Stimulated activated naive CD8-positive, alpha-beta T cell treated with anti-CD3 and anti-CD28 coated beads, Interleukin-15, Interleukin-2, amounts not matched to agents 100 ng/mL and 50 ng/mL, for 24 hours (primary cell): ENCODE data around the gene LYST.
A peak's percentile ranks its signal among the peaks of the same experiment; 100 is the strongest.

Source experiments
- H3K27ac Mint-ChIP-seq: one replicate; pipeline ENCODE4 v1.8.0; 2021; ENCODE audit warnings: mild to moderate bottlenecking, mixed read lengths
- H3K27me3 Mint-ChIP-seq: one replicate; pipeline ENCODE4 v1.8.0; 2021; ENCODE audit warnings: mixed read lengths
- H3K36me3 Mint-ChIP-seq: one replicate; pipeline ENCODE4 v1.8.0; 2021; ENCODE audit warnings: low read depth, mixed read lengths
- H3K4me1 Mint-ChIP-seq: one replicate; pipeline ENCODE4 v1.8.0; 2021; ENCODE audit warnings: low read depth, mixed read lengths
- H3K4me3 Mint-ChIP-seq: one replicate; pipeline ENCODE4 v1.8.0; 2021; ENCODE audit warnings: mild to moderate bottlenecking, mixed read lengths
- H3K9me3 Mint-ChIP-seq: one replicate; pipeline ENCODE4 v1.8.0; 2021; ENCODE audit warnings: mixed read lengths

The LYST gene

GRCh38 chr1:235874261-235874660 lies 7.6 kb upstream of the LYST start:
- Mint-ChIP-seq H3K36me3 (no peaks in the 10 kb centered on the region), H3K27ac (peak overlapping the region; percentile 94), H3K27me3 (no peaks in the 10 kb centered on the region), H3K4me1 (peaks cover 5% of the 10 kb centered on the region), H3K9me3 (no peaks in the 10 kb centered on the region), H3K4me3 (peak overlapping the region; percentile 71)

GRCh38 chr1:235873571-235873970 lies 6.9 kb upstream of the LYST start:
- Mint-ChIP-seq H3K27me3 (no peaks in the 10 kb centered on the region), H3K4me1 (peaks cover 4% of the 10 kb centered on the region), H3K9me3 (no peaks in the 10 kb centered on the region), H3K36me3 (no peaks in the 10 kb centered on the region), H3K27ac (peak overlapping the region; percentile 94), H3K4me3 (peak overlapping the region; percentile 71)

DNA sequence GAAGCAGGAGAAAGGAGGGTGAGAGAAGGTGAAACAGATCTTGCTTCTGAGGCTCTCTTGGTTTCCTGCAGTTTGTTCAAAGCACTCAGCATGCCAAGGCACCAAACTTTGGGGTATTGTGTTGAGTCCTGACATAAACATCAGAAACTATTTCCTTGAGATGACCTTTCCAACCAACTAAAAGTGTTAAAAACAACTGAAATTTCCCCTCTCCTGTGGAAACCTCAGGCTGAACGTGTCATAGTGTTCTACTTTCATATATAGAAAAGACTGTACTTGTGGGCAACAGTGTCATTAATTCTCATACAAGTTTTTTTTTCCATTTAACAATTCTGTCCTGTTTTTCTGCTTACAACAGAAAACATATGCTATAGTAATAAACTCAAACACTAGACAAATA lies 6.3 kb upstream of the LYST start:
- H3K27ac Mint-ChIP-seq, result peak overlapping the region; percentile 94
- no peaks in the 10 kb centered on the region for H3K27me3 Mint-ChIP-seq
- no peaks in the 10 kb centered on the region for H3K36me3 Mint-ChIP-seq
- H3K4me1 Mint-ChIP-seq, result peaks cover 10% of the 10 kb centered on the region
- H3K9me3 Mint-ChIP-seq, result no peaks in the 10 kb centered on the region
- peak overlapping the region; percentile 71 for H3K4me3 Mint-ChIP-seq

- Mint-ChIP-seq H3K4me1 (peaks cover 16% of the 10 kb centered on the region), H3K4me3 (peak overlapping the region; percentile 71), H3K27ac (peak overlapping the region; percentile 94), H3K27me3 (no peaks in the 10 kb centered on the region), H3K9me3 (no peaks in the 10 kb centered on the region), H3K36me3 (no peaks in the 10 kb centered on the region)
These were observed 5.6 kb upstream of the LYST start for GRCh38 chr1:235872270-235872669.

GRCh38 chr1:235867903-235868469 lies 1.3 kb upstream of the LYST start:
- Mint-ChIP-seq H3K27me3 (no peaks in the 10 kb centered on the region), H3K27ac (peak overlapping the region; percentile 98), H3K4me3 (peak overlapping the region; percentile 96), H3K9me3 (no peaks in the 10 kb centered on the region), H3K36me3 (peaks cover 30% of the 10 kb centered on the region), H3K4me1 (peaks cover 16% of the 10 kb centered on the region)

DNA sequence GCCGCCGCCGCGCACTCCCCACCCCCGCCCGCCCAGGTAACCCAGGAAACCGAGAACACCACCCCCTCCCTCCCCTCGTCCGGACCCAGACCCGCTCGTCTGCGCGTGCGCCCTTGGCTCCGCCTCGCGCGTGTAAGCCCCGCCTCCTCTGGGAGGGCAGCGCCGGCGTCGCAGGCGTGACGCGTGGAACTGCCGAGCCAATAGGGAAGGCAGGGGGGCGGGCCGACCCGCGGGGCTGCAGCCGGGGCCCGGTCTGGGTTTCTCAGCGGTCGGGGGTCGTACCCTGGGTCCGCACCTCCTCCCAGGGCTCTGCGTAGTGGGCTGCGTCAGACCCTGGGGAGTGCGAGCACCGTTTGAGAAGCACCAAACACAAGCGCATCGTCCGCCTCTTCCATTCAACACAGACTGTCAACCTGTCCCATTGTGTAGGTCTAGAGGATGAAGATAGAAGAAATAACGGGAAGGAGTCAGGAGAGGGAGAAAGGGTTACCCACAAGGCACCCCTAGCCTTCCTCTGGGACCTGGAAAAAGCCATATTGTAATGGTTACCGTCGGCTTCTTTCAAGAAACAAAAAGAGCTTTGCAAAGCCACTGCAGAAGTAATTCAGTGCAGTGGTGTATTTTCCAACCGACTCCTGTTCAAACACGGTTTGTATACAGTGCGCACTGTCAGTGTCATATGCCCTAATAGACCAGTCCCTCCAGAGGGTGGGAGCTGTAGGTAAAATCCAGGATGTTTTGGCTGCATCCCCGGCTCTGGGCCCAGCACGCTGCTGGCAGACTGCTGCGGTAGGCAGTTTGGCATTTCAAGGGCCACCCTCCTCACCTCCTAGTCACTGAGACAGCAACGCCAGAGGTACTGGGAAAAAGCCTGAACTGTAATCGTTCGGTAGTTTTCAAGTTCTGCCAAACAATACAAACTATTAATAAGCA lies 473 bp upstream of the LYST start:
- H3K9me3 Mint-ChIP-seq, result no peaks in the 10 kb centered on the region
- peaks cover 16% of the 10 kb centered on the region for H3K4me1 Mint-ChIP-seq
- H3K27me3 Mint-ChIP-seq, result no peaks in the 10 kb centered on the region
- peak overlapping the region; percentile 96 for H3K4me3 Mint-ChIP-seq
- H3K27ac Mint-ChIP-seq, result peak overlapping the region; percentile 98
- peaks cover 36% of the 10 kb centered on the region for H3K36me3 Mint-ChIP-seq

- no peaks in the 10 kb centered on the region for H3K27me3 Mint-ChIP-seq
- H3K4me3 Mint-ChIP-seq, result peak overlapping the region; percentile 96
- peak overlapping the region; percentile 97 for H3K27ac Mint-ChIP-seq
- H3K9me3 Mint-ChIP-seq, result no peaks in the 10 kb centered on the region
- peaks cover 16% of the 10 kb centered on the region for H3K4me1 Mint-ChIP-seq
- peaks cover 47% of the 10 kb centered on the region for H3K36me3 Mint-ChIP-seq
These were observed 1.0 kb downstream of the LYST start for GRCh38 chr1:235865565-235866204.

- H3K4me3 Mint-ChIP-seq, result peak overlapping the region; percentile 96
- H3K4me1 Mint-ChIP-seq, result peaks cover 16% of the 10 kb centered on the region
- H3K36me3 Mint-ChIP-seq, result peaks cover 47% of the 10 kb centered on the region
- no peaks in the 10 kb centered on the region for H3K9me3 Mint-ChIP-seq
- H3K27me3 Mint-ChIP-seq, result no peaks in the 10 kb centered on the region
- peak overlapping the region; percentile 98 for H3K27ac Mint-ChIP-seq
These were observed 1.7 kb downstream of the LYST start for GRCh38 chr1:235864931-235865525.

DNA sequence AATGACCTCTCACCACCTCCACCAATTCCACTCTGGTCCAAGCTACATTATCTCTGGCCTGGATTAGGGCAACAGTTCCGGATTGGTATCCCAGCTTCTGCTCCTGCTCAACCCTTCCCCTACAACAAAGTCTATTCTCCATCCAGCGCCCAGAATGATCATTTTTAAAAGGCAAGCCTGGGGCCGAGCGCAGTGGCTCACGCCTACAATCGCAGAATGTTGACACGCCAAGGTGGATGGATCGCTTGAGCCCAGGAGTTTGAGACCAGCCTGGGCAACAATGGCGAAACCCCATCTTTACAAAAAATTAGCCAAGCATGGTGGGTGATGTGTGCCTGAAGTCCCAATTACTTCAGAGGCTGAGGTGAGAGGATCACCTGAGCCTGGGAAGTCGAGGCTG lies 2.2 kb downstream of the LYST start:
- no peaks in the 10 kb centered on the region for H3K27me3 Mint-ChIP-seq
- no peaks in the 10 kb centered on the region for H3K9me3 Mint-ChIP-seq
- H3K36me3 Mint-ChIP-seq, result peaks cover 47% of the 10 kb centered on the region
- H3K4me3 Mint-ChIP-seq, result peak overlapping the region; percentile 96
- H3K27ac Mint-ChIP-seq, result peak overlapping the region; percentile 98
- H3K4me1 Mint-ChIP-seq, result peaks cover 16% of the 10 kb centered on the region

DNA sequence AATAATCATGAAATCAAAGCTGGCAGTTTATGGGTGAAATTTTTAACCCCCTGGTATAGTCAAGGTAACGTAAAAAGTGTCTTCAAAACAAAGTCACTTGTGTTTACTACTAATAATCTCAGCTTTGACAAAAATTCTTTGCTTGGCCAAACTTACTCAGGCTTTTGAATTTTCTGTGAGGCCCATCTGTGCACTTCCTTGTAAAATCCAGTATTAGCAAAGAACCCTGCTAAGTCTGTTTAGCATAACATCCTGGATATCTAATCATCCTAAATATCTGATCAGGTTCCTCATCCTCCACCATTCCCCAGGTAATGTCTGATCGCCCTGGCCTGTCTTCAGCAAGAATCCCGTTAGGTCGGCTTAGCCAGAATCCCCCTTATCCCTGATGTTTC lies 3.0 kb downstream of the LYST start:
- Mint-ChIP-seq H3K4me1 (peaks cover 13% of the 10 kb centered on the region), H3K27ac (peak overlapping the region; percentile 98), H3K9me3 (no peaks in the 10 kb centered on the region), H3K4me3 (peak overlapping the region; percentile 96), H3K27me3 (no peaks in the 10 kb centered on the region), H3K36me3 (peaks cover 47% of the 10 kb centered on the region)

DNA sequence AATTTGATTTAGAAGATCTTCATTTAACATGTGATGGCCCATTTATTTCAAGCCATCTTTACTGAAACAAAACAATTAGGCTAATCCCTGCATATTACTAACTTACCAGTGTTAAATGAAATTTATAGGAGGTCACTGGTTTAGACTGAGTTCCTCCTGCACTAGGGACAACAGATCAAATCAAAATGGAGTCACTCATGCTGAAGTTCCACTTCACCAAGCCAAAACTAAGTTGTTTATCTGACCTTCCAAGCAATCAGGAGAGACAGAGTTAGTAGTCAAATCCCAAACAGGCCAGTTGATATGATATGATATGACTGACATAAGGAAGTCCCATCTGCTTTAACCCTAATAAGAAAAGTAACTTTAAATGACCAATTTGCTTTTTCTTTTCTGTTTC lies 4.8 kb downstream of the LYST start:
- H3K4me3 Mint-ChIP-seq, result peak overlapping the region; percentile 45
- no peaks in the 10 kb centered on the region for H3K4me1 Mint-ChIP-seq
- no peaks in the 10 kb centered on the region for H3K27me3 Mint-ChIP-seq
- no peaks in the 10 kb centered on the region for H3K9me3 Mint-ChIP-seq
- H3K36me3 Mint-ChIP-seq, result peaks cover 50% of the 10 kb centered on the region
- H3K27ac Mint-ChIP-seq, result peak overlapping the region; percentile 98

DNA sequence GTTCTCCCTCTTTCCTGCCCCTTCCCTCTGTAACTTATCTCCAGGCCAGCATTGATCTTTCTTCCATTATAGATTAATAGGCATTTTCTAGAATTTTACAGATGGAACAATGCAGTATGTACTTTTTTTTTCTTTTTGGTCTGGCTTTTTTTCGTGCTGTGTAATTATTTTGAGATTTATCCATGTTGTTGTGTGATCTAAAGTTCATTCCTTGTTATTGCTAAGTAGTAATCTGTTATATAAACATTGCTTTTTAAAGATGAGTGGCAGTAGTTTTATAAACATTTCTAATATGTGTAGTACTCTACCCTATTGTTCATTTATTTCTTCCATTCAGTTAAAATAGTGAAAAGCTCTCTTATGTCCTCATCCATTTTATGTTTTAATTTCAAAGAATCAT lies 5.9 kb downstream of the LYST start:
- H3K4me3 Mint-ChIP-seq, result no peak overlapping the region

DNA sequence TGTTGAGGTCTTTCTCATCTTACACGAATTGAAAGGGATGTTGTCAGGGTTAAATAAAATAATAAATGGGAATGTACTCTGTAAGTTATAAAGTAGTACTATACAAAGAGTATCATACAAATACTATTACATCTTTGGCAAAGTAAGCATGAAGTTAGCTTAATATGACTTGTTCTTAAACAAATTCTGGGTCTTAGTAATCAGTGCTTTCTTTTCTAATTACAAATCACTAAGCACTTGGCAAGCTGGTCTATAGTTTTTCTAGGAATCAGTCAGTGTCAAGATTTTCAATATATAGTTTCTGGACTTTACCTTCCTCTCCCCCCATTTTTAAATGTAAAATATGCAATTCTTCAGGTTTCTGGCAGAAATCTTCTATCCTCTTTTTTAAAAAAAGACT lies 6.9 kb downstream of the LYST start:
- Mint-ChIP-seq H3K27me3 (no peaks in the 10 kb centered on the region), H3K27ac (no peak overlapping the region), H3K36me3 (peaks cover 39% of the 10 kb centered on the region), H3K4me1 (no peaks in the 10 kb centered on the region), H3K9me3 (no peaks in the 10 kb centered on the region), H3K4me3 (no peak overlapping the region)

More for the DNA sequence above, 5.9 kb downstream of the LYST start:
- H3K27me3 Mint-ChIP-seq, result no peaks in the 10 kb centered on the region
- peaks cover 46% of the 10 kb centered on the region for H3K36me3 Mint-ChIP-seq
- no peaks in the 10 kb centered on the region for H3K9me3 Mint-ChIP-seq
- H3K27ac Mint-ChIP-seq, result no peak overlapping the region
- H3K4me1 Mint-ChIP-seq, result no peaks in the 10 kb centered on the region

- no peak overlapping the region for H3K4me3 Mint-ChIP-seq
- no peak overlapping the region for H3K27ac Mint-ChIP-seq
- H3K9me3 Mint-ChIP-seq, result no peaks in the 10 kb centered on the region
- no peaks in the 10 kb centered on the region for H3K27me3 Mint-ChIP-seq
- no peaks in the 10 kb centered on the region for H3K4me1 Mint-ChIP-seq
- H3K36me3 Mint-ChIP-seq, result peaks cover 31% of the 10 kb centered on the region
These were observed 7.9 kb downstream of the LYST start for GRCh38 chr1:235858766-235859165.

DNA sequence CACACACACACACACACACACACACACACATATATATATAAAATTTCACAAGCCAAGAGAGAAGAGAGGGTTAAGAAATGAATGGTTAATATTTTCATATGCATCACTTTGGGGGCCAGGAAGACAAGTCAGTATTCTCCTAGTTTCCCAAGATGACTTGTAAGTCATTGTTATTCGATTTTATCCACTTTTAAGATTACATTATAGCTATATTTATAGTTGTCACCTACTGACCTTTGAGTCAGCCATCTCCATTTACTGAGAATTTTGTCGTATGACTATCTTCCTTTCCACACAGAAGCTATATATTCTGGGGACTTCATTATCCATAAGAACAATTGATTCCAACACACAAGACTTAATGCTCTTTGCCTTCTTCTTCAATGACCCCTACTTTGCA lies 8.9 kb downstream of the LYST start:
- peak overlapping the region; percentile 94 for H3K27ac Mint-ChIP-seq
- H3K27me3 Mint-ChIP-seq, result no peaks in the 10 kb centered on the region

More for the DNA sequence above, 8.9 kb downstream of the LYST start:
- peak overlapping the region; percentile 35 for H3K4me3 Mint-ChIP-seq
- H3K9me3 Mint-ChIP-seq, result no peaks in the 10 kb centered on the region
- H3K36me3 Mint-ChIP-seq, result peaks cover 25% of the 10 kb centered on the region
- H3K4me1 Mint-ChIP-seq, result no peaks in the 10 kb centered on the region
